H9 (cell line): ENCODE measurements around the gene UBE2D2. TPM values are rescaled to one million over a fixed set of nuclear protein-coding genes. Genes with fewer than 3 reads are reported as not detected.

Source experiments
- DNase-seq: peaks from one replicate; pipeline ENCODE4 v3.0.0-alpha.2; 2017
- H2AFZ ChIP-seq: one replicate; pipeline ENCODE4 v1.6.1; 2013; ENCODE audit warnings: mild to moderate bottlenecking, low read length, control low read depth, moderate library complexity
- H2AK5ac ChIP-seq: 2 replicates; pipeline ENCODE4 v1.6.1; 2013; ENCODE audit warnings: low read length, control low read depth, mixed read lengths; ENCODE audit not compliant: insufficient read length
- H2BK120ac ChIP-seq: one replicate; pipeline ENCODE4 v1.6.1; 2013; ENCODE audit warnings: low read depth, mild to moderate bottlenecking, low read length, control low read depth, inconsistent platforms; ENCODE audit not compliant: poor library complexity, severe bottlenecking
- H2BK12ac ChIP-seq: 2 replicates; pipeline ENCODE4 v1.6.1; 2013; ENCODE audit warnings: low read length, control low read depth, mixed read lengths, low read depth; ENCODE audit not compliant: insufficient read length
- H2BK15ac ChIP-seq: 2 replicates; pipeline ENCODE4 v1.6.1; 2013; ENCODE audit warnings: low read depth, low read length, control low read depth
- H2BK20ac ChIP-seq: one replicate; pipeline ENCODE4 v1.6.1; 2013; ENCODE audit warnings: low read depth, mild to moderate bottlenecking, low read length, control low read depth, inconsistent platforms; ENCODE audit not compliant: poor library complexity, severe bottlenecking
- H2BK5ac ChIP-seq: 2 replicates; pipeline ENCODE4 v1.6.1; 2013; ENCODE audit warnings: low read length, control low read depth, mixed read lengths; ENCODE audit not compliant: insufficient read length
- H3K14ac ChIP-seq: 2 replicates; pipeline ENCODE4 v1.6.1; 2013; ENCODE audit warnings: low read length, control low read depth; ENCODE audit not compliant: insufficient read depth
- H3K18ac ChIP-seq: 2 replicates; pipeline ENCODE4 v1.6.1; 2013; ENCODE audit warnings: low read depth, mild to moderate bottlenecking, mixed read lengths, low read length, control low read depth; ENCODE audit not compliant: insufficient read length
- H3K23ac ChIP-seq: 2 replicates; pipeline ENCODE4 v1.6.1; 2013; ENCODE audit warnings: low read length, control low read depth, mixed read lengths, low read depth; ENCODE audit not compliant: insufficient read length
- H3K23me2 ChIP-seq: 2 replicates; pipeline ENCODE4 v1.6.1; 2013; ENCODE audit warnings: low read depth, mild to moderate bottlenecking, mixed read lengths, low read length, control low read depth; ENCODE audit not compliant: insufficient read length, poor library complexity, severe bottlenecking
- H3K27ac ChIP-seq: 2 replicates; pipeline ENCODE4 v1.5.1; 2013; ENCODE audit warnings: low read length, control low read depth, mixed read lengths, low read depth; ENCODE audit not compliant: insufficient read length
- H3K27me3 ChIP-seq: 2 replicates; pipeline ENCODE4 v1.6.1; 2013; ENCODE audit warnings: low read length, control low read depth, inconsistent platforms; ENCODE audit not compliant: insufficient read depth
- H3K4ac ChIP-seq: 2 replicates; pipeline ENCODE4 v1.6.1; 2013; ENCODE audit warnings: low read depth, mild to moderate bottlenecking, control low read depth, inconsistent platforms, low read length, moderate library complexity
- H3K4me1 ChIP-seq: 2 replicates; pipeline ENCODE4 v1.6.1; 2013; ENCODE audit warnings: low read length, control low read depth, inconsistent platforms; ENCODE audit not compliant: insufficient read depth
- H3K4me2 ChIP-seq: 2 replicates; pipeline ENCODE4 v1.6.1; 2013; ENCODE audit warnings: low read length, control low read depth, mixed read lengths; ENCODE audit not compliant: insufficient read length, insufficient read depth
- H3K56ac ChIP-seq: 2 replicates; pipeline ENCODE4 v1.6.1; 2013; ENCODE audit warnings: low read depth, mild to moderate bottlenecking, mixed read lengths, low read length, control low read depth; ENCODE audit not compliant: insufficient read length
- H3K79me1 ChIP-seq: 2 replicates; pipeline ENCODE4 v1.6.1; 2013; ENCODE audit warnings: low read depth, mild to moderate bottlenecking, moderate library complexity, low read length, control low read depth, inconsistent platforms; ENCODE audit not compliant: insufficient read depth, poor library complexity, severe bottlenecking
- H3K79me2 ChIP-seq: 2 replicates; pipeline ENCODE4 v1.6.1; 2013; ENCODE audit warnings: low read length, control low read depth, inconsistent platforms; ENCODE audit not compliant: insufficient read depth
- H3K9ac ChIP-seq: 2 replicates; pipeline ENCODE4 v1.6.1; 2013; ENCODE audit warnings: low read length, control low read depth, mixed read lengths; ENCODE audit not compliant: insufficient read length; ENCODE audit errors: extremely low read depth
- H3K9me3 ChIP-seq: one replicate; pipeline ENCODE4 v1.6.1; 2013; ENCODE audit warnings: low read depth, low read length, inconsistent platforms; ENCODE audit not compliant: control insufficient read depth
- H3T11ph ChIP-seq: one replicate; pipeline ENCODE4 v1.6.1; 2013; ENCODE audit warnings: mild to moderate bottlenecking, low read length, control low read depth, inconsistent platforms
- H4K20me1 ChIP-seq: one replicate; pipeline ENCODE4 v1.6.1; 2013; ENCODE audit not compliant: control insufficient read depth, insufficient read length, insufficient read depth
- H4K5ac ChIP-seq: 2 replicates; pipeline ENCODE4 v1.6.1; 2013; ENCODE audit warnings: low read depth, mild to moderate bottlenecking, mixed read lengths, low read length, control low read depth; ENCODE audit not compliant: insufficient read length
- H4K8ac ChIP-seq: replicated peaks from 2 replicates; pipeline ENCODE4 v1.6.1; 2013; ENCODE audit warnings: low read length, control low read depth, mixed read lengths, low read depth; ENCODE audit not compliant: insufficient read length
- H4K91ac ChIP-seq: 2 replicates; pipeline ENCODE4 v1.6.1; 2013; ENCODE audit warnings: low read depth, mild to moderate bottlenecking, moderate library complexity, mixed read lengths, low read length, control low read depth; ENCODE audit not compliant: insufficient read length
- H3K27ac Mint-ChIP-seq, 3 experiments: 2 replicates in 2 of 3; 3 replicates in 1 of 3; pipeline ENCODE4 v1.8.0; 2020 to 2021; ENCODE audit warnings: mixed read lengths in 3 of 3, mild to moderate bottlenecking in 1 of 3, moderate library complexity in 1 of 3
- H3K27me3 Mint-ChIP-seq: 2 replicates; pipeline ENCODE4 v1.8.0; 2021; ENCODE audit warnings: low read depth, mild to moderate bottlenecking, moderate library complexity, mixed read lengths
- H3K36me3 Mint-ChIP-seq, 3 experiments: 2 replicates in 2 of 3; 3 replicates in 1 of 3; pipeline ENCODE4 v1.8.0; 2020 to 2021; ENCODE audit warnings: low read depth in 3 of 3, mixed read lengths in 3 of 3; ENCODE audit not compliant: insufficient read depth in 1 of 3
- H3K4me1 Mint-ChIP-seq, 2 experiments: 2 replicates each; pipeline ENCODE4 v1.8.0; 2020; ENCODE audit warnings: mixed read lengths in 2 of 2
- H3K4me3 Mint-ChIP-seq, 2 experiments: 2 replicates in 1 of 2; 3 replicates in 1 of 2; pipeline ENCODE4 v1.8.0; 2020 to 2021; ENCODE audit warnings: mild to moderate bottlenecking in 2 of 2, mixed read lengths in 2 of 2, moderate library complexity in 1 of 2
- H3K9me3 Mint-ChIP-seq, 2 experiments: 2 replicates in 1 of 2; 3 replicates in 1 of 2; pipeline ENCODE4 v1.8.0; 2020; ENCODE audit warnings: mild to moderate bottlenecking in 2 of 2, mixed read lengths in 2 of 2, moderate library complexity in 1 of 2
- CTCF ChIP-seq: fragments of 200-600 bp; sonication (generic); conservative IDR thresholded peaks from 3 replicates; pipeline ENCODE4 v1.8.0; 2021; ENCODE audit warnings: antibody characterized with exemption, mild to moderate bottlenecking
- WGBS: extraction: QIAGEN DNeasy Blood & Tissue Kit; methylation state at CpG from one replicate; pipeline ENCODE4 v1.1.7; 2013; ENCODE audit warnings: missing lambda C conversion rate, low lambda C conversion rate, mixed read lengths; ENCODE audit not compliant: insufficient read length; ENCODE audit errors: extremely low coverage; 5-methylcytosine and 5-hydroxymethylcytosine counted together
- total RNA-seq: library from RNA; stranded (reverse); gene quantifications from 2 replicates; pipeline ENCODE4 v1.2.1, GENCODE V29; 2021

Gene UBE2D2
- total RNA-seq, 1 experiment from 2014 or later: 236 TPM

GRCh38 chr5:139671096-139671841 lies 110.1 kb downstream of the UBE2D2 start:
- no peak overlapping the region for H3K4ac ChIP-seq
- no peaks in the 10 kb centered on the region for H3K27me3 ChIP-seq
- no peak overlapping the region for H3K9ac ChIP-seq
- H2AK5ac ChIP-seq: no peak overlapping the region
- H3K9me3 ChIP-seq: no peaks in the 10 kb centered on the region
- no peak overlapping the region for H3K4me2 ChIP-seq
- no peak overlapping the region for H2BK15ac ChIP-seq
- H3K9me3 Mint-ChIP-seq: no peaks in the 10 kb centered on the region
- H3K27ac ChIP-seq: no peak overlapping the region
- no peaks in the 10 kb centered on the region for H3K27me3 Mint-ChIP-seq
- H3K56ac ChIP-seq: no peak overlapping the region
- H2BK120ac ChIP-seq: no peak overlapping the region
- peaks cover 15% of the 10 kb centered on the region; the same call in 1 of the 2 replicates for H3K4me1 ChIP-seq
- no peak overlapping the region for H2BK20ac ChIP-seq
- no peak overlapping the region for H2AFZ ChIP-seq
- H2BK12ac ChIP-seq: no peak overlapping the region
- DNase-seq: no peak
- H2BK5ac ChIP-seq: no peak overlapping the region
- H4K20me1 ChIP-seq: no peaks in the 10 kb centered on the region
- H3K79me2 ChIP-seq: peaks cover 43% of the 10 kb centered on the region; the same call in 1 of the 2 replicates
- no CpG with 5 or more reads among the region's 20 CpGs for WGBS
- H3K18ac ChIP-seq: no peak overlapping the region
- H3K14ac ChIP-seq: no peak overlapping the region
- peaks cover 0 to 6% (median 2%) of the 10 kb centered on the region in 3 experiments; a peak in 3 of 7 replicates for H3K36me3 Mint-ChIP-seq
- no peak overlapping the region for H3T11ph ChIP-seq
- H3K23ac ChIP-seq: no peak overlapping the region
- no peak overlapping the region for H4K8ac ChIP-seq
- H3K4me1 Mint-ChIP-seq: peaks cover 42 to 55% of the 10 kb centered on the region in 2 experiments
- peak overlapping the region in 1 of 3 experiments; percentile 87; a peak in 1 of 7 replicates for H3K27ac Mint-ChIP-seq
- H4K5ac ChIP-seq: no peak overlapping the region
- no peak for TF ChIP-seq CTCF
- H3K79me1 ChIP-seq: no peaks in the 10 kb centered on the region
- H4K91ac ChIP-seq: no peak overlapping the region
- H3K4me3 Mint-ChIP-seq: no peak overlapping the region
- H3K23me2 ChIP-seq: no peaks in the 10 kb centered on the region
